ENCODE data around the gene DPF1.

DNA sequence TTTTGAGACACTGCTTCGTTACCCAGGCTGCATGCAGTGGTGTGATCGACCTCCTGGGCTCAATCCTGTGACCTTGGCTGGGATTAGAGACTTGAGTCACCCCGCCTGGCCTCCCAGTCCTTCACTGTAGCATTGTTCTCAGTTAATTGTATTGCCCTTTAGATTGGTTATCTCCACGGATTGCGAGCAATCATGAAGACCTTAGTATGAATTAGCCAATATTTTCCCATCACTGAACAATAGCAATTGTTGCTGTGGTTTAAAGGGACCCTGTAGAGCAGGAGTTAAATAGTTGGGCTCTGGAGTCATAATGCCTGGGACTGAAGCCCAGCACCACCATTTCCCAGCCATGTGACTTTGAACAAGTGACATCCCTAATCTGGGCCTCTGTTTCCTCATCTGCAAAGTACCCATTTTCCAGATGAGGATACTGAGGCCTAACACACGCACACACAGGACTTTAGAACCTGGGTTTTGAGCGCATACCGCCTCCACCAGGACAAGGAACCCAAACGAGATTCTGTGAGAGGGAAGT is 23.8 kb upstream of the DPF1 start:
- TF ChIP-seq CTCF (IDR thresholded peaks at IDR 0.05; ENCODE audit: low read depth, low read length, missing input control) (no peak), ZBTB33 (IDR thresholded peaks at IDR 0.05) (no peak), TAF1 (conservative IDR thresholded peaks at IDR 0.05) (no peak), MAX (IDR thresholded peaks at IDR 0.05) (no peak), GABPA (IDR thresholded peaks at IDR 0.05 in 1 of 2, conservative IDR thresholded peaks at IDR 0.05 in 1 of 2) (no peak), RAD21 (IDR thresholded peaks at IDR 0.05) (no peak), EGR1 (IDR thresholded peaks at IDR 0.05; ENCODE audit: low read depth in 2 of 2) (no peak), SP1 (IDR thresholded peaks at IDR 0.05) (no peak), JUND (IDR thresholded peaks at IDR 0.05) (no peak)
- TF ChIP-seq, protein P1, sequence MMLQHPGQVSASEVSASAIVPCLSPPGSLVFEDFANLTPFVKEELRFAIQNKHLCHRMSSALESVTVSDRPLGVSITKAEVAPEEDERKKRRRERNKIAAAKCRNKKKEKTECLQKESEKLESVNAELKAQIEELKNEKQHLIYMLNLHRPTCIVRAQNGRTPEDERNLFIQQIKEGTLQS (IDR thresholded peaks at IDR 0.05): no peak

All from liver (tissue), 3 donors.